ENCODE data around the gene ZKSCAN4.

DNA sequence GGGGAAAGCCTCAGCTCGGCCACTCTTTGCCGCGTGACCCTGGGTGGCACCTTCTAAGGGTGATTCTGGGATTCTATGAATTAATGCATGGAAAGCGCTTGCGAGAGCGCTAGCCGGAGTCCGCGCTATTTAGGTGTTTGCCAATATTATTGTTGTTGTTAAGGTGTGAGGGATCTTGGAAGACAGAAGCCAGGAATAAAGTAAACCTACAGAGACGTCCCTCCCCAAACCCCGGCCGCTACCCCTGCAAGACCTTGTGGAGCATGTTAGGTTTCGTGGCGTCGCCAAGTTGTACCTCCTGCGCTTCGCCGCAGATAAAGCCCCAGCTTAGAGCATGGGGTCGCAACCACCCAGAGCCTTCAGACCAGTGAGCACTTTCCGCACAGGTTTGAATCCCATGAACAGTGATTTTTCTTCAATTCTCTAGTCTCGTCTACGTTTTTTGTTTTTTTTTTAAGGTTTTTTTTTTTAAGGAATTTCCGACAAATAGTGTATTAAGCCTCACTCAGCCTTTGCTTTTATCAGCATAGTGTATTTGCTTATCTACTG is 43.9 kb downstream of the ZKSCAN4 start:
- no peak for TF ChIP-seq POLR2A (IDR thresholded peaks at IDR 0.05)
- TF ChIP-seq, protein P1, sequence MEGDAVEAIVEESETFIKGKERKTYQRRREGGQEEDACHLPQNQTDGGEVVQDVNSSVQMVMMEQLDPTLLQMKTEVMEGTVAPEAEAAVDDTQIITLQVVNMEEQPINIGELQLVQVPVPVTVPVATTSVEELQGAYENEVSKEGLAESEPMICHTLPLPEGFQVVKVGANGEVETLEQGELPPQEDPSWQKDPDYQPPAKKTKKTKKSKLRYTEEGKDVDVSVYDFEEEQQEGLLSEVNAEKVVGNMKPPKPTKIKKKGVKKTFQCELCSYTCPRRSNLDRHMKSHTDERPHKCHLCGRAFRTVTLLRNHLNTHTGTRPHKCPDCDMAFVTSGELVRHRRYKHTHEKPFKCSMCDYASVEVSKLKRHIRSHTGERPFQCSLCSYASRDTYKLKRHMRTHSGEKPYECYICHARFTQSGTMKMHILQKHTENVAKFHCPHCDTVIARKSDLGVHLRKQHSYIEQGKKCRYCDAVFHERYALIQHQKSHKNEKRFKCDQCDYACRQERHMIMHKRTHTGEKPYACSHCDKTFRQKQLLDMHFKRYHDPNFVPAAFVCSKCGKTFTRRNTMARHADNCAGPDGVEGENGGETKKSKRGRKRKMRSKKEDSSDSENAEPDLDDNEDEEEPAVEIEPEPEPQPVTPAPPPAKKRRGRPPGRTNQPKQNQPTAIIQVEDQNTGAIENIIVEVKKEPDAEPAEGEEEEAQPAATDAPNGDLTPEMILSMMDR (IDR thresholded peaks at IDR 0.05): no peak
